Tibial artery (tissue), 4 donors: ENCODE measurements around the gene HPRT1.

ENCODE experiments used
- DNase-seq, 2 donors: peaks; one replicate each; pipeline ENCODE4 v3.0.0-alpha.2; 2019
- H3K27ac ChIP-seq, 2 donors: fragments of 200-600 bp; sonication (generic) in 1 of 2; 1 replicate in 1 of 2; 2 replicates in 1 of 2; pipeline ENCODE4 v1.5.1; 2018 to 2019; ENCODE audit warnings: mild to moderate bottlenecking in 1 of 2
- H3K27me3 ChIP-seq, 2 donors: fragments of 200-600 bp; sonication (generic) in 1 of 2; one replicate each; pipeline versions ENCODE4 v1.5.1 to v1.6.0; 2016 to 2019
- H3K36me3 ChIP-seq, 3 donors: fragments of 200-600 bp; sonication (generic) in 2 of 3; one replicate each; pipeline ENCODE4 v1.5.1; 2016 to 2019; ENCODE audit warnings: mild to moderate bottlenecking in 2 of 3
- H3K4me1 ChIP-seq, 4 donors: fragments of 200-600 bp; sonication (generic) in 2 of 4; 1 replicate in 3 of 4; 2 replicates in 1 of 4; pipeline ENCODE4 v1.5.1; 2016 to 2019
- H3K4me3 ChIP-seq, 2 donors: fragments of 200-600 bp; sonication (generic) in 1 of 2; 1 replicate in 1 of 2; 2 replicates in 1 of 2; pipeline ENCODE4 v1.5.1; 2018 to 2019; ENCODE audit warnings: mild to moderate bottlenecking in 2 of 2
- H3K9me3 ChIP-seq, 3 donors: fragments of 200-600 bp; sonication (generic) in 1 of 3; one replicate each; pipeline ENCODE4 v1.5.1; 2016 to 2019
- intact Hi-C: fragments of 100-400 bp; cut with DNase I; formaldehyde crosslinking; loops from one replicate; pipeline ENCODE4 v1.15.0; 2023; ENCODE audit warnings: low total_unique reads
- TF ChIP-seq, protein P1 (sequence below), 2 experiments: fragments of 200-600 bp in 1 of 2; fragments of 450-650 bp in 1 of 2; IDR thresholded peaks; one replicate each; pipeline ENCODE4 v1.5.1; 2017 to 2019; ENCODE audit warnings: antibody characterized with exemption in 2 of 2, mild to moderate bottlenecking in 1 of 2, moderate library complexity in 1 of 2

The HPRT1 gene

DNA sequence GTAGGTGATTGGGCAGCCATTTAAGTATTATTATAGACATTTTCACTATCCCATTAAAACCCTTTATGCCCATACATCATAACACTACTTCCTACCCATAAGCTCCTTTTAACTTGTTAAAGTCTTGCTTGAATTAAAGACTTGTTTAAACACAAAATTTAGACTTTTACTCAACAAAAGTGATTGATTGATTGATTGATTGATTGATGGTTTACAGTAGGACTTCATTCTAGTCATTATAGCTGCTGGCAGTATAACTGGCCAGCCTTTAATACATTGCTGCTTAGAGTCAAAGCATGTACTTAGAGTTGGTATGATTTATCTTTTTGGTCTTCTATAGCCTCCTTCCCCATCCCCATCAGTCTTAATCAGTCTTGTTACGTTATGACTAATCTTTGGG is 16.3 kb downstream of the HPRT1 start:
- Histone ChIP-seq H3K36me3 (no peaks in the 10 kb centered on the region), H3K27me3 (no peaks in the 10 kb centered on the region), H3K4me3 (no peak overlapping the region), H3K9me3 (no peaks in the 10 kb centered on the region), H3K4me1 (no peaks in the 10 kb centered on the region), H3K27ac (no peak overlapping the region)
- no peak for DNase-seq
- TF ChIP-seq, protein P1, sequence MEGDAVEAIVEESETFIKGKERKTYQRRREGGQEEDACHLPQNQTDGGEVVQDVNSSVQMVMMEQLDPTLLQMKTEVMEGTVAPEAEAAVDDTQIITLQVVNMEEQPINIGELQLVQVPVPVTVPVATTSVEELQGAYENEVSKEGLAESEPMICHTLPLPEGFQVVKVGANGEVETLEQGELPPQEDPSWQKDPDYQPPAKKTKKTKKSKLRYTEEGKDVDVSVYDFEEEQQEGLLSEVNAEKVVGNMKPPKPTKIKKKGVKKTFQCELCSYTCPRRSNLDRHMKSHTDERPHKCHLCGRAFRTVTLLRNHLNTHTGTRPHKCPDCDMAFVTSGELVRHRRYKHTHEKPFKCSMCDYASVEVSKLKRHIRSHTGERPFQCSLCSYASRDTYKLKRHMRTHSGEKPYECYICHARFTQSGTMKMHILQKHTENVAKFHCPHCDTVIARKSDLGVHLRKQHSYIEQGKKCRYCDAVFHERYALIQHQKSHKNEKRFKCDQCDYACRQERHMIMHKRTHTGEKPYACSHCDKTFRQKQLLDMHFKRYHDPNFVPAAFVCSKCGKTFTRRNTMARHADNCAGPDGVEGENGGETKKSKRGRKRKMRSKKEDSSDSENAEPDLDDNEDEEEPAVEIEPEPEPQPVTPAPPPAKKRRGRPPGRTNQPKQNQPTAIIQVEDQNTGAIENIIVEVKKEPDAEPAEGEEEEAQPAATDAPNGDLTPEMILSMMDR (IDR thresholded peaks at IDR 0.05) = no peak
- intact Hi-C loops = no loop called here

DNA sequence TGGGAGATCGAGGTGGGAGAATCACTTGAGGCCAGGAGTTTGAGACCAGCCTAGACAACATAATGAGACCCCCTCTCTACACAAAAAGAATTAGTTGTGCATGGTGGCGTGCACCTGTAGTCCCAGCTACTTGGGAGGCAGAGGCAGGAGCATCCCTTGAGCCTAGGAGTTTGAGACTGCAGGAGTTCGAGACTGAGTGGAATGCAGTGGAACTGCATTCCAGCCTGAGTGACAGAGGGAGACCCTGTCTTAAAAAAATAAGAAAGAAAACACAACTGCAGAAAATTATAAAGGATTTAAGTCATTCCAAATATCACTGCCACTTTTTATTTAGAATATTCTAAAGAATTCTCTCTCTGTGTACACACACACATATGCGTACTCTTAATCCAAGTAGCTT is 18.4 kb downstream of the HPRT1 start:
- no peak for DNase-seq
- H3K4me3 ChIP-seq = no peak overlapping the region
- H3K27ac ChIP-seq = no peak overlapping the region
- TF ChIP-seq, protein P1 (IDR thresholded peaks at IDR 0.05) = no peak
- H3K27me3 ChIP-seq = no peaks in the 10 kb centered on the region
- H3K4me1 ChIP-seq = no peaks in the 10 kb centered on the region
- intact Hi-C loops = no loop called here
- H3K36me3 ChIP-seq = no peaks in the 10 kb centered on the region
- no peaks in the 10 kb centered on the region for H3K9me3 ChIP-seq

DNA sequence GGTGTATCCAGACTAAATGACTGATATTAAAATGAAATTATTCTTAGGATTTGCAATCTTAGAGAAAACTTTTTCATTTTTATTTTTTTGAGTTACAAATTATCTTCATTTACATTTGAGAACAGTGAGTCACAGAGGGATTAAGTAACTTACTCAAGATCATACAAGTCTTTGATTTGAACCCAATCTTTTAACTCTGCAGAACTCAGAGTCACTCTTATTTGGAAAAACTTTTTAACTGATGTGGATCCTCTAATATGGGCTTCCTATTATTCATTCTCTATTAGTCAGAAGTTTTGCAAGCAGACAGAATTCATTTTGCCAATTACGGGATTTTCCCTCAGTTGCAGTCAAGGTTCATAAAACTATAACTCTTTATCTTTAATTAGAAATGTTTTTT is 20.1 kb downstream of the HPRT1 start:
- TF ChIP-seq, protein P1 (IDR thresholded peaks at IDR 0.05) = no peak
- no peak for DNase-seq
- H3K27me3 ChIP-seq = no peaks in the 10 kb centered on the region

DNA sequence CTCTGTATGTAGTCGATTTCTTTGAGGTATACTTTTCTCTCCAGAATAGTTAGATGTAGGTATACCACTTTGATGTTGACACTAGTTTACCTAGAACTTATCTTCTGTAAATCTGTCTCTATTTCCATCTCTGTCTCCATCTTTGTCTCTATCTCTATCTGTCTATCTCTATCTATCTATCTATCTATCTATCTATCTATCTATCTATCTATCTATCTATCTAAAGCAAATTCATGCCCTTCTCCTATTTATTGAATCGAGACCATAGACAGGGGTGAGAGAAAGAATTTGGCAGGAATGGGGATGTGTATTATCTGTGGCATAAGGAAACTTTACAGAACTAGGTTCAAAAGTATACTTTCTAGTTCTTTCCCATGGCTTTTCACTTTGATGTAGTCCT is 21.4 kb downstream of the HPRT1 start:
- intact Hi-C loops = loop anchor here (10.0 kb wide), 1 partner anchor 283 kb away; no protein-coding TSS in a partner anchor
- no peak overlapping the region for H3K27ac ChIP-seq
- H3K4me3 ChIP-seq = no peak overlapping the region
- no peaks in the 10 kb centered on the region for H3K27me3 ChIP-seq
- DNase-seq = no peak
- H3K36me3 ChIP-seq = no peaks in the 10 kb centered on the region
- TF ChIP-seq, protein P1 (IDR thresholded peaks at IDR 0.05) = no peak
- no peaks in the 10 kb centered on the region for H3K9me3 ChIP-seq
- no peaks in the 10 kb centered on the region for H3K4me1 ChIP-seq

More for the DNA sequence above, 20.1 kb downstream of the HPRT1 start:
- Histone ChIP-seq H3K4me3 (no peak overlapping the region), H3K4me1 (no peaks in the 10 kb centered on the region), H3K36me3 (no peaks in the 10 kb centered on the region), H3K27ac (no peak overlapping the region), H3K9me3 (no peaks in the 10 kb centered on the region)
- intact Hi-C loops = loop anchor here (10.0 kb wide), 1 partner anchor 285 kb away; no protein-coding TSS in a partner anchor

DNA sequence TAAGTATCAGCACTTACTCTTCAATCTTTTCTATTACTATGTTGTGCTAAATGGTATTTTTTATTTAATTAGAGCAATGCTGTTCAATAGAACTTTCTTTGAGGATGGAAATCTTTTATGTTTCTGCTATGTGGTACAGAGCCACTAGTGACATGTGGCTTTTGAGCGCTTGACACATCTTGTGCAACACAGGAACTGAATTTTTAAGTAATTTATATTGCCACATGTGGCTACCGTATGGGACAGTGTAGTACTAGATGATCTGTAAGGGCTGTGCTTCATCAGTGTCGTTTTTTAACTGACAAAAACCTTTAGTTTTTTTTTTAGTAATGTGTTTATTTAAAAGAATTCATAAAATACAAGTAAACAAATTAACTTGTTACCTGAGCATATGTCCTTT is 22.4 kb downstream of the HPRT1 start:
- Histone ChIP-seq H3K27ac (no peak overlapping the region), H3K36me3 (no peaks in the 10 kb centered on the region), H3K9me3 (no peaks in the 10 kb centered on the region), H3K27me3 (no peaks in the 10 kb centered on the region), H3K4me1 (no peaks in the 10 kb centered on the region), H3K4me3 (no peak overlapping the region)
- DNase-seq = no peak
- intact Hi-C loops = loop anchor here (10.0 kb wide), 1 partner anchor 282 kb away; no protein-coding TSS in a partner anchor
- TF ChIP-seq, protein P1 (IDR thresholded peaks at IDR 0.05) = no peak

DNA sequence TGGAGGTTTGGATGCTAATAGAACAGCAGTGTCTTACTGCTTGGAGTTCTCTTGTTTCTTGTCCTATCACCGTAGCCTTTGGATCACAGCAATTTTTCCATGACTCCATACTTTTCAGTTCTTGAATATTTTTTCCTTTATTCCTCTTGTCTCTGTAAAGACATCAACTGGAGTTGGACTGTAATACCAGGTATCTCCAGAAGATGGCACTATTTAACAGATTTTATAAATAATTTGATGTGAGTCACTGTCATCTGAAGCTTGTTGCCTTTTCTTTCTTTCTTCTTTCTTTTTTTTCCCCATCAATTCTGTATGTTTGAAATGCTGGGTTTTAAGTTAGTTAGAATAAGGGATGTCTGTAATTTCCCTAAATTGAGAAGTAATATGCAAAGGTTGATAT is 24.1 kb downstream of the HPRT1 start:
- TF ChIP-seq, protein P1 (IDR thresholded peaks at IDR 0.05) = peak; percentile 48 to 51
- DNase-seq = no peak
- intact Hi-C loops = loop anchor here (10.0 kb wide), 1 partner anchor 281 kb away; no protein-coding TSS in a partner anchor

More for the DNA sequence above, 24.1 kb downstream of the HPRT1 start:
- no peak overlapping the region for H3K27ac ChIP-seq
- no peaks in the 10 kb centered on the region for H3K9me3 ChIP-seq
- no peaks in the 10 kb centered on the region for H3K36me3 ChIP-seq
- H3K4me3 ChIP-seq = no peak overlapping the region
- no peaks in the 10 kb centered on the region for H3K4me1 ChIP-seq
- no peaks in the 10 kb centered on the region for H3K27me3 ChIP-seq
